Panc1 (cell line): ENCODE data around the gene WDR46.

Source experiments
- CTCF ChIP-seq: fragments of 450-650 bp; IDR thresholded peaks from 2 replicates; pipeline ENCODE4 v1.5.1; 2017; ENCODE audit warnings: mild to moderate bottlenecking
- POLR2AphosphoS5 ChIP-seq: IDR thresholded peaks from 2 replicates; pipeline ENCODE4 v1.6.1; 2012; ENCODE audit warnings: mild to moderate bottlenecking, low read depth, low read length, moderate library complexity
- REST ChIP-seq, 2 experiments: IDR thresholded peaks; 2 replicates each; pipeline ENCODE4 v1.6.1; 2011 to 2012; ENCODE audit warnings: low read depth in 2 of 2, control low read depth in 1 of 2, low read length in 1 of 2, mild to moderate bottlenecking in 1 of 2, moderate library complexity in 1 of 2; ENCODE audit not compliant: insufficient read depth in 1 of 2
- SIN3A ChIP-seq: IDR thresholded peaks from 2 replicates; pipeline ENCODE4 v1.6.1; 2012; ENCODE audit warnings: low read depth, mild to moderate bottlenecking, low read length, moderate library complexity, borderline replicate concordance; ENCODE audit not compliant: insufficient read depth

- TF ChIP-seq CTCF (no peak), POLR2AphosphoS5 (no peak), REST (IDR thresholded peaks at IDR 0.05; ENCODE audit: insufficient read depth in 1 of 2, low read depth in 2 of 2, low read length in 1 of 2) (no peak), SIN3A (no peak)
Measured at GRCh38 chr6:33292996-33293682, 4.1 kb upstream of the WDR46 start.
